Prostate gland (tissue), 2 donors: ENCODE measurements around the gene DLG3. TPM values are rescaled to one million over a fixed set of nuclear protein-coding genes. Genes with fewer than 3 reads are reported as not detected.

Source experiments
- DNase-seq: peaks from one replicate; pipeline ENCODE4 v3.0.0-alpha.2; 2019; ENCODE audit warnings: low spot score
- H3K27ac ChIP-seq, 2 donors: fragments of 200-600 bp; sonication (generic); 2 replicates each; pipeline ENCODE4 v1.5.1; 2017 to 2019
- H3K27me3 ChIP-seq: fragments of 200-600 bp; sonication (generic); replicated peaks from 2 replicates; pipeline ENCODE4 v1.5.1; 2019; ENCODE audit not compliant: insufficient read depth
- H3K36me3 ChIP-seq, 2 donors: fragments of 200-600 bp; sonication (generic); 1 replicate in 1 of 2; 2 replicates in 1 of 2; pipeline versions ENCODE4 v1.5.1 to v1.8.1; 2017 to 2019
- H3K4me1 ChIP-seq: fragments of 200-600 bp; sonication (generic); replicated peaks from 2 replicates; pipeline ENCODE4 v1.5.1; 2019
- H3K4me3 ChIP-seq, 2 donors: fragments of 200-600 bp; sonication (generic); 2 replicates each; pipeline ENCODE4 v1.5.1; 2017 to 2019
- H3K9me3 ChIP-seq: fragments of 200-600 bp; sonication (generic); 2 replicates; pipeline ENCODE4 v1.5.1; 2017
- POLR2A ChIP-seq: fragments of 450-650 bp; IDR thresholded peaks from one replicate; pipeline ENCODE4 v1.6.1; 2016; ENCODE audit warnings: antibody characterized with exemption, mild to moderate bottlenecking
- POLR2AphosphoS5 ChIP-seq: sonication (generic); formaldehyde crosslinking; IDR thresholded peaks from one replicate; pipeline ENCODE4 v1.6.1; 2017; ENCODE audit warnings: antibody characterized with exemption
- WGBS: methylation state at CpG from one replicate; pipeline ENCODE4 v1.1.5; 2018; 5-methylcytosine and 5-hydroxymethylcytosine counted together
- intact Hi-C: fragments of 100-400 bp; cut with DNase I; formaldehyde crosslinking; loops from one replicate; pipeline ENCODE4 v1.14.2; 2022
- total RNA-seq, 2 donors: library from RNA; depleted of rRNA; stranded (reverse); fragments of >200 nt; gene quantifications; one replicate each; pipeline ENCODE4 v1.1.0, GENCODE V29; 2016
- TF ChIP-seq, protein P1 (sequence below), 4 experiments: fragments of 200-600 bp in 2 of 4; fragments of 450-650 bp in 2 of 4; sonication (generic) in 2 of 4; IDR thresholded peaks; 1 replicate in 3 of 4; 2 replicates in 1 of 4; pipeline ENCODE4 v1.5.1; 2016 to 2019; ENCODE audit warnings: antibody characterized with exemption in 4 of 4, mild to moderate bottlenecking in 2 of 4, moderate library complexity in 2 of 4

The DLG3 gene
- total RNA-seq, 2 donors from 2014 or later: 11.9 to 29.1 TPM

DNA sequence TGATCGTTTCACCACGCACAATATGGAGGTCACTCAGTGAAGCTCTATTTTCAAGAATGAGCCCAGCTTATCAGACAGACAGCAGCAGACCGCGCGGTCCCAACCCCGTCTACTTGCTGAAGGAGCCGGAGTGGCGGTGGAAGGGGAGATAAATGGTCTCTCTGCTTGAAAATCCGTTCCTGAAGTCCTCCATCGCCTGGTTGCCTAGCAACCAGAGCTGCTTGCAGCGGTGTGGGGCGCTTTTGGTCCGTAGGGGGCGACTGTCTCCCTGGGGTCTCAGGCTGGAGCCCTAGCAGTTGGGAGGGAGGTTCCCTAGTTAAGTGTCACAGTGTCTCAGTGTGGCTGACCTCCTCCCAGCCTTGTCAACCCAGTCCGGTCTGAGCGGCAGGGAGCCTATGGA, 8.3 kb upstream of the DLG3 start:
- WGBS: 58% methylated on average over 12 of the region's 16 CpGs
- TF ChIP-seq POLR2A (no peak), POLR2AphosphoS5 (no peak)
- TF ChIP-seq, protein P1, sequence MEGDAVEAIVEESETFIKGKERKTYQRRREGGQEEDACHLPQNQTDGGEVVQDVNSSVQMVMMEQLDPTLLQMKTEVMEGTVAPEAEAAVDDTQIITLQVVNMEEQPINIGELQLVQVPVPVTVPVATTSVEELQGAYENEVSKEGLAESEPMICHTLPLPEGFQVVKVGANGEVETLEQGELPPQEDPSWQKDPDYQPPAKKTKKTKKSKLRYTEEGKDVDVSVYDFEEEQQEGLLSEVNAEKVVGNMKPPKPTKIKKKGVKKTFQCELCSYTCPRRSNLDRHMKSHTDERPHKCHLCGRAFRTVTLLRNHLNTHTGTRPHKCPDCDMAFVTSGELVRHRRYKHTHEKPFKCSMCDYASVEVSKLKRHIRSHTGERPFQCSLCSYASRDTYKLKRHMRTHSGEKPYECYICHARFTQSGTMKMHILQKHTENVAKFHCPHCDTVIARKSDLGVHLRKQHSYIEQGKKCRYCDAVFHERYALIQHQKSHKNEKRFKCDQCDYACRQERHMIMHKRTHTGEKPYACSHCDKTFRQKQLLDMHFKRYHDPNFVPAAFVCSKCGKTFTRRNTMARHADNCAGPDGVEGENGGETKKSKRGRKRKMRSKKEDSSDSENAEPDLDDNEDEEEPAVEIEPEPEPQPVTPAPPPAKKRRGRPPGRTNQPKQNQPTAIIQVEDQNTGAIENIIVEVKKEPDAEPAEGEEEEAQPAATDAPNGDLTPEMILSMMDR (IDR thresholded peaks at IDR 0.05): no peak
- Histone ChIP-seq H3K9me3 (no peaks in the 10 kb centered on the region), H3K4me1 (no peaks in the 10 kb centered on the region), H3K36me3 (no peaks in the 10 kb centered on the region), H3K4me3 (no peak overlapping the region), H3K27me3 (no peaks in the 10 kb centered on the region), H3K27ac (no peak overlapping the region)
- intact Hi-C loops: loop anchor here (10.0 kb wide), 1 partner anchor 242 kb away; no protein-coding TSS in a partner anchor
- no peak for DNase-seq

DNA sequence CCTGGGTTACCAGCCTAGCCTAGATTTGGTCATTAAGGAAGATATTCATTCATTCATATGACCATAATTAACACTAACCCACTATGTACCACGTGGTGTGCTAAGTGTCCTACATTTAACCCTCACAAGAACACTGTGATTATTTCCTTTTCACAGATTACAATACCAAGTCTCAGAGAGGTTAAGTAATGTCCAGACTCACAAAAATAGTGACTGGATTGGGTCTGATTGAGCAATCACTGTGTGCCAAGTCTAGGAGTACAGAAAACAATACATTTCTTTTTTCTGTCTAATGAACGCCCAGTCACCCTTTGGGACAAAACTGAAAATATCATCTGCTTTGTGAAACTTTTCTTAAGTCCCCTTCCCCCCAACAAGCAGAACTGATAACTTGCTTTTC, 7.6 kb upstream of the DLG3 start:
- Histone ChIP-seq H3K27ac (no peak overlapping the region), H3K36me3 (no peaks in the 10 kb centered on the region), H3K9me3 (no peaks in the 10 kb centered on the region), H3K4me1 (no peaks in the 10 kb centered on the region), H3K27me3 (no peaks in the 10 kb centered on the region), H3K4me3 (no peak overlapping the region)
- intact Hi-C loops: loop anchor here (10.0 kb wide), 1 partner anchor 242 kb away; no protein-coding TSS in a partner anchor
- DNase-seq: no peak
- TF ChIP-seq, protein P1 (IDR thresholded peaks at IDR 0.05): no peak
- TF ChIP-seq POLR2AphosphoS5: no peak
- no peak for TF ChIP-seq POLR2A
- 79% methylated on average over 2 of the region's 2 CpGs for WGBS

DNA sequence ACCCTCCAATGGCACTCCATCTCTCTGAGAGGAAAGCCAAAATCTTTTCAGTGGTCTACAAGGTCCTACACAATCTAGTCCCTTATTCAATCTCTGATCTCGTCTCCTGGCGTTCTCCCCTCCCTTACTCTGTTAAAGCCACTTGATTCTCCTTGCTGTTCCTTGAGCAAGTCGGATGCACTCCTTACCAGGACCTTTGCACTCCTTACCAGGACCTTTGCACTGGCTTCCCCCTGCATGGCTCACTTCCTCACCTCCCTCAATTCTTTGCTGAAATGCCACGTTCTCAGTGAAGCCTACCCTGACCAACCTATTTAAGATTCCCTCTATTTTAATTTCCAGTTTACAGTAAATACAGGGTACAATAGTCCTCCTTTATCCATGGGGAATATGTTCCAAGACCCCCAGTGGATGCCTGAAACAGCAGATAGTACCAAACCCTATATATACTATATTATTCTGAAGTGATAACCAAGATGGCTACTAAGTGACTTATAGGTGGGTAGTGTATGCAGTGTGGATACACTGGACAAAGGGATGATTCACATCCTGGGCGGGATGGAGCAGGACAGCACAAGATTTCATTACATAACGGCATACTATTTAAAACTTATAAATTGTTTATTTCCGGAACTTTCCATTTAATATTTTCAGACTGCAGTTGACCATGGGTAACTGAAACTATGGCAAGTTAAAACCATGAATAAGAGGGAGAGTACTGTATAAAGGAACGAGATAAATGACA, 6.5 kb upstream of the DLG3 start:
- DNase-seq: no peak
- Histone ChIP-seq H3K27me3 (no peaks in the 10 kb centered on the region), H3K9me3 (no peaks in the 10 kb centered on the region), H3K4me3 (no peak overlapping the region), H3K36me3 (no peaks in the 10 kb centered on the region), H3K27ac (no peak overlapping the region), H3K4me1 (no peaks in the 10 kb centered on the region)
- 88% methylated on average over 8 of the region's 8 CpGs for WGBS
- intact Hi-C loops: loop anchor here (10.0 kb wide), 1 partner anchor 243 kb away; no protein-coding TSS in a partner anchor
- no peak for TF ChIP-seq POLR2A
- TF ChIP-seq, protein P1 (IDR thresholded peaks at IDR 0.05): no peak
- TF ChIP-seq POLR2AphosphoS5: no peak

DNA sequence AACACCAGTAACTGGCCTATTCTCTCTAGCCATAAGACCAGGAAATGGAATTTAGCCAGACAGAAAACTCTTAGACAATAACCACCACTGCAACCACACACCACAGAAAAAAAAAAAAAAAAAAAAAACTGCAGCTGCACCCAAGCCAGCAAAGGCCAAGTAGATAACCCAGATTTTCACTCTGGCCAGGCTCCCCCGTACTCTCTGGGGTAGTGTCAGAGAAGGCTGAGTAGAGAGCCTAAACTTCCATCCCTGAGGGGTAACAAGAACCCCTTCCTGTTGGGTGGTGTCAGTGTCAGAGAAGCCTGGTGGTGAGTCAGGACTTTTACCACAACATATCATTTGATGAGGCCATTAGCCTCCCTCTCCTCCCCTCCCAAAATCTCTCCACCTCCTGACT, 5.6 kb upstream of the DLG3 start:
- Histone ChIP-seq H3K9me3 (no peaks in the 10 kb centered on the region), H3K4me3 (no peak overlapping the region), H3K27me3 (no peaks in the 10 kb centered on the region), H3K4me1 (no peaks in the 10 kb centered on the region), H3K36me3 (no peaks in the 10 kb centered on the region), H3K27ac (no peak overlapping the region)
- TF ChIP-seq, protein P1 (IDR thresholded peaks at IDR 0.05): no peak
- no peak for TF ChIP-seq POLR2AphosphoS5
- TF ChIP-seq POLR2A: no peak
- no peak for DNase-seq
- 20% methylated on average over 1 of the region's 1 CpG for WGBS
- intact Hi-C loops: loop anchor here (10.0 kb wide), 1 partner anchor 244 kb away; no protein-coding TSS in a partner anchor

DNA sequence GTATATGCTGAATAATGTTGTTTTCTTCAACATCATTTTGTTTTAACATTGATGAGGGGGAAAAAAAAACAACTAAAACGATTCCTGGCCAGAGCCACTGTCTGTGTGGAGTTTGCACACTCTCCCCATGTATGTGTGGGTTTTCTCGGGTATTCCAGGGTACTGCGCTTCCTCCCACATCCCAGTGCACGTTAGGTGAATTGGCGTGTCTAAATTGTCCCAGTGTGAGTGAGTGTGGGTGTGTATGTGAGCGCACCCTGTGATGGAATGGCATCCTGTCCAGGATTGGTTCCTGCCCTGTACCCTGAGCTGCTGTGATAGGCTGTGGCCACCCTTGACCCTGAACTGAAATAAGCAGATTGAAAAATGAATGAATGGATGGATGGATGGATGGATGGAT, 2.4 kb upstream of the DLG3 start:
- H3K27me3 ChIP-seq: no peaks in the 10 kb centered on the region
- H3K4me1 ChIP-seq: no peaks in the 10 kb centered on the region
- TF ChIP-seq POLR2AphosphoS5 (no peak), POLR2A (no peak)
- TF ChIP-seq, protein P1 (IDR thresholded peaks at IDR 0.05): no peak
- no peaks in the 10 kb centered on the region for H3K36me3 ChIP-seq
- intact Hi-C loops: no loop called here
- no peak overlapping the region for H3K4me3 ChIP-seq
- H3K27ac ChIP-seq: no peak overlapping the region
- 58% methylated on average over 6 of the region's 6 CpGs for WGBS
- no peak for DNase-seq
- no peaks in the 10 kb centered on the region for H3K9me3 ChIP-seq
